Endothelial cell of umbilical vein (primary cell): ENCODE results near the gene HOXA3. TPM values are rescaled to one million over a fixed set of nuclear protein-coding genes. Genes with fewer than 3 reads are reported as not detected.
A peak's percentile ranks its signal among the peaks of the same experiment; 100 is the strongest.

Experiments used
- BruUV-seq: library from RNA; stranded (reverse); fragments of 400-500 nt; replicated peaks from 2 replicates; lab custom pipeline; 2021; lab: Mats Ljungman, UMichigan
- CTCF ChIA-PET: fragments of 300-600, 350-600 bp; sonication (Branson Sonifier 250); formaldehyde crosslinking; loops from one replicate; lab custom pipeline; 2021; ENCODE audit warnings: antibody characterized with exemption, inconsistent platforms; lab: Charles Lee
- POLR2A ChIA-PET: fragments of 300-600, 350-600 bp; sonication (Branson Sonifier 250); formaldehyde crosslinking; loops from one replicate; lab custom pipeline; 2021; ENCODE audit warnings: antibody characterized with exemption, inconsistent platforms; lab: Charles Lee
- DNase-seq: peaks from one replicate; pipeline ENCODE4 v3.0.0-alpha.2; 2011; ENCODE audit warnings: low read depth, low spot score
- FAIRE-seq: peaks from 2 replicates; lab custom pipeline; 2011; peaks lifted over from hg19 to GRCh38; lab: Jason Lieb, UNC
- H2AFZ ChIP-seq: 2 replicates; pipeline ENCODE4 v1.6.0; 2012; ENCODE audit warnings: low read depth, low read length, control low read depth, inconsistent platforms
- H3K27ac ChIP-seq: 2 replicates; pipeline ENCODE4 v1.5.1; 2011; ENCODE audit warnings: low read depth, mild to moderate bottlenecking, control low read depth, low read length, moderate library complexity; ENCODE audit not compliant: insufficient read depth
- H3K27me3 ChIP-seq, 2 experiments: 2 replicates each; pipeline versions ENCODE4 v1.6.0 to v1.6.1; 2011; ENCODE audit warnings: low read length in 2 of 2, mixed read lengths in 1 of 2; ENCODE audit not compliant: control insufficient read depth in 2 of 2, insufficient read depth in 2 of 2
- H3K36me3 ChIP-seq, 2 experiments: 2 replicates in 1 of 2; 3 replicates in 1 of 2; pipeline ENCODE4 v1.5.1; 2011; ENCODE audit warnings: low read length in 2 of 2, mild to moderate bottlenecking in 1 of 2, moderate library complexity in 1 of 2; ENCODE audit not compliant: control insufficient read depth in 2 of 2, insufficient read depth in 2 of 2; ENCODE audit errors: extremely low read depth in 1 of 2
- H3K4me1 ChIP-seq: 3 replicates; pipeline ENCODE4 v1.5.1; 2011; ENCODE audit warnings: mild to moderate bottlenecking, low read length; ENCODE audit not compliant: control insufficient read depth, insufficient read depth; ENCODE audit errors: extremely low read depth
- H3K4me2 ChIP-seq: 2 replicates; pipeline ENCODE4 v1.6.1; 2011; ENCODE audit warnings: low read length, control low read depth, mixed read lengths; ENCODE audit not compliant: insufficient read depth
- H3K4me3 ChIP-seq, 3 experiments: fragments of 200-600 bp in 1 of 3; sonication (generic), shearing (Covaris generic) in 1 of 3; replicated peaks in 1 of 3; 2 replicates each; pipeline ENCODE4 v1.5.1; 2011 to 2016; ENCODE audit warnings: control low read depth in 3 of 3, low read length in 3 of 3, mild to moderate bottlenecking in 2 of 3, inconsistent platforms in 1 of 3, low read depth in 1 of 3, moderate library complexity in 1 of 3; ENCODE audit not compliant: insufficient read depth in 1 of 3
- H3K79me2 ChIP-seq: 2 replicates; pipeline ENCODE4 v1.6.0; 2012; ENCODE audit warnings: low read length, inconsistent platforms; ENCODE audit not compliant: control insufficient read depth, insufficient read depth
- H3K9ac ChIP-seq: replicated peaks from 2 replicates; pipeline ENCODE3; 2011; ENCODE audit warnings: low read length, control low read depth; ENCODE audit not compliant: insufficient read depth; ENCODE audit errors: extremely low read depth
- H3K9me1 ChIP-seq: replicated peaks from 3 replicates; pipeline ENCODE4 v1.6.0; 2011; ENCODE audit warnings: mild to moderate bottlenecking, low read length; ENCODE audit not compliant: control insufficient read depth, insufficient read depth; ENCODE audit errors: extremely low read depth
- H3K9me3 ChIP-seq: replicated peaks from 2 replicates; pipeline ENCODE4 v1.5.1; 2012; ENCODE audit warnings: low read length, inconsistent platforms; ENCODE audit not compliant: control insufficient read depth, insufficient read depth
- H4K20me1 ChIP-seq: replicated peaks from 2 replicates; pipeline ENCODE3; 2011; ENCODE audit warnings: mild to moderate bottlenecking, low read length; ENCODE audit not compliant: control insufficient read depth, insufficient read depth; ENCODE audit errors: extremely low read depth
- EZH2 ChIP-seq: IDR thresholded peaks from 2 replicates; pipeline ENCODE4 v1.6.1; 2012; ENCODE audit warnings: borderline replicate concordance, low read depth, mild to moderate bottlenecking, moderate library complexity, low read length, inconsistent platforms; ENCODE audit not compliant: severe bottlenecking
- FOS ChIP-seq: IDR thresholded peaks from 2 replicates; pipeline ENCODE4 v1.6.1; 2011; ENCODE audit warnings: mild to moderate bottlenecking, low read length, moderate library complexity, borderline replicate concordance; ENCODE audit not compliant: insufficient read depth
- GATA2 ChIP-seq: IDR thresholded peaks from 2 replicates; pipeline ENCODE4 v1.7.0; 2011; ENCODE audit warnings: low read depth, mild to moderate bottlenecking, moderate library complexity, mixed read lengths, low read length; ENCODE audit not compliant: insufficient read length, insufficient read depth
- JUN ChIP-seq: IDR thresholded peaks from 2 replicates; pipeline ENCODE4 v1.6.1; 2011; ENCODE audit warnings: borderline replicate concordance, low read depth; ENCODE audit not compliant: insufficient read length, insufficient read depth
- MYC ChIP-seq: IDR thresholded peaks from one replicate; pipeline ENCODE4 v1.6.1; 2011; ENCODE audit warnings: mild to moderate bottlenecking, low read depth, low read length
- POLR2AphosphoS5 ChIP-seq: IDR thresholded peaks from 2 replicates; pipeline ENCODE4 v1.6.1; 2012; ENCODE audit warnings: low read depth, mild to moderate bottlenecking, control low read depth, low read length, moderate library complexity; ENCODE audit not compliant: insufficient read depth
- dilution Hi-C: fragments of 300-500 bp; cut with MboI; formaldehyde crosslinking; loops from one replicate; pipeline ENCODE4 v1.15.0; 2019; ENCODE audit warnings: low sequenced_read_pairs; ENCODE audit not compliant: extremely low pct_ligation_motif_present
- intact Hi-C: fragments of 100-400 bp; cut with micrococcal nuclease; formaldehyde crosslinking; loops from one replicate; pipeline ENCODE4 v1.10.0; 2022
- polyA plus RNA-seq, 4 experiments: library from polyadenylated mRNA; depleted of rRNA in 3 of 4; stranded (reverse) in 3 of 4; unstranded in 1 of 4; fragments of >200 nt; gene quantifications; 2 replicates each; pipeline versions ENCODE4 v1.2.1 to v1.2.3, GENCODE V29; 2011 to 2012; ENCODE audit warnings: missing spikeins in 1 of 4
- total RNA-seq: library from RNA; stranded (reverse); gene quantifications from 2 replicates; pipeline ENCODE4 v1.2.3, GENCODE V29; 2021
- TF ChIP-seq, protein P1 (sequence below): IDR thresholded peaks from 2 replicates; pipeline ENCODE4 v1.6.1; 2011; ENCODE audit not compliant: insufficient read depth, insufficient read length
- TF ChIP-seq, protein P2 (sequence below), 2 donors: IDR thresholded peaks; 1 replicate in 1 of 2; 2 replicates in 1 of 2; pipeline ENCODE4 v1.5.1; 2011; ENCODE audit warnings: low read length in 2 of 2, mild to moderate bottlenecking in 2 of 2, moderate library complexity in 2 of 2, control low read depth in 1 of 2, inconsistent platforms in 1 of 2, low read depth in 1 of 2; ENCODE audit not compliant: insufficient read depth in 1 of 2; ENCODE audit errors: extremely low read depth in 1 of 2

Gene HOXA3
- total and polyA plus RNA-seq, 2 donors (not counting 3 experiments of a cell fraction or from before 2014, with no cell fraction given): 4.7 to 14.0 TPM

GRCh38 chr7:27145165-27145913 is 7.0 kb downstream of the HOXA3 start:
- peak; percentile 42 for FAIRE-seq
- Histone ChIP-seq H3K9me1 (no peaks in the 10 kb centered on the region), H3K9me3 (no peaks in the 10 kb centered on the region), H3K27ac (peak overlapping the region; percentile 64), H4K20me1 (no peaks in the 10 kb centered on the region), H3K79me2 (peaks cover 97% of the 10 kb centered on the region), H2AFZ (no peak overlapping the region), H3K36me3 (peaks cover 0 to 19% of the 10 kb centered on the region in 2 experiments), H3K9ac (peak overlapping the region; percentile 47), H3K4me2 (peak overlapping the region; percentile 76), H3K4me3 (peak overlapping the region in 2 of 3 experiments; percentile 23 to 50), H3K27me3 (no peaks in the 10 kb centered on the region), H3K4me1 (peaks cover 73% of the 10 kb centered on the region)
- ChIA-PET POLR2A (interaction anchor here (0.6 to 1.6 kb wide), 2 partner anchors 15 to 237 kb away, joined by 4 read pairs; no protein-coding TSS in a partner anchor), CTCF (interaction anchor here (0.7 to 7.0 kb wide), 17 partner anchors 10 to 776 kb away, joined by 3 to 72 read pairs (median 5); partner anchors contain the start of gene HOXA7)
- no peak for DNase-seq
- intact Hi-C loops (no loop called here), dilution Hi-C loops (no loop called here)
- no TSS peak for BruUV-seq
- no peak for TF ChIP-seq POLR2AphosphoS5
- TF ChIP-seq, protein P1, sequence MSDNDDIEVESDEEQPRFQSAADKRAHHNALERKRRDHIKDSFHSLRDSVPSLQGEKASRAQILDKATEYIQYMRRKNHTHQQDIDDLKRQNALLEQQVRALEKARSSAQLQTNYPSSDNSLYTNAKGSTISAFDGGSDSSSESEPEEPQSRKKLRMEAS: no peak
- TF ChIP-seq MYC: no peak
- no peak for TF ChIP-seq JUN
- TF ChIP-seq, protein P2, sequence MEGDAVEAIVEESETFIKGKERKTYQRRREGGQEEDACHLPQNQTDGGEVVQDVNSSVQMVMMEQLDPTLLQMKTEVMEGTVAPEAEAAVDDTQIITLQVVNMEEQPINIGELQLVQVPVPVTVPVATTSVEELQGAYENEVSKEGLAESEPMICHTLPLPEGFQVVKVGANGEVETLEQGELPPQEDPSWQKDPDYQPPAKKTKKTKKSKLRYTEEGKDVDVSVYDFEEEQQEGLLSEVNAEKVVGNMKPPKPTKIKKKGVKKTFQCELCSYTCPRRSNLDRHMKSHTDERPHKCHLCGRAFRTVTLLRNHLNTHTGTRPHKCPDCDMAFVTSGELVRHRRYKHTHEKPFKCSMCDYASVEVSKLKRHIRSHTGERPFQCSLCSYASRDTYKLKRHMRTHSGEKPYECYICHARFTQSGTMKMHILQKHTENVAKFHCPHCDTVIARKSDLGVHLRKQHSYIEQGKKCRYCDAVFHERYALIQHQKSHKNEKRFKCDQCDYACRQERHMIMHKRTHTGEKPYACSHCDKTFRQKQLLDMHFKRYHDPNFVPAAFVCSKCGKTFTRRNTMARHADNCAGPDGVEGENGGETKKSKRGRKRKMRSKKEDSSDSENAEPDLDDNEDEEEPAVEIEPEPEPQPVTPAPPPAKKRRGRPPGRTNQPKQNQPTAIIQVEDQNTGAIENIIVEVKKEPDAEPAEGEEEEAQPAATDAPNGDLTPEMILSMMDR (IDR thresholded peaks at IDR 0.05; ENCODE audit: extremely low read depth in 1 of 2, insufficient read depth in 1 of 2, low read depth in 1 of 2, low read length in 2 of 2): no peak
- no peak for TF ChIP-seq GATA2
- no peak for TF ChIP-seq FOS
- no peak for TF ChIP-seq EZH2
